Fibroblast of mammary gland (primary cell): ENCODE data around the gene IGFLR1.

ENCODE experiments used
- DNase-seq: peaks from one replicate; pipeline ENCODE4 v3.0.0-alpha.2; 2010; ENCODE audit warnings: low read depth
- H3K4me3 ChIP-seq: 2 replicates; pipeline ENCODE4 v1.5.1; 2011; ENCODE audit warnings: low read depth, mild to moderate bottlenecking, low read length, moderate library complexity; ENCODE audit not compliant: control insufficient read depth
- TF ChIP-seq, protein P1 (sequence below): conservative IDR thresholded peaks from 2 replicates; pipeline ENCODE4 v1.5.1; 2011; ENCODE audit warnings: low read depth, low read length, inconsistent platforms; ENCODE audit not compliant: control insufficient read depth, insufficient read depth

IGFLR1 gene

DNA sequence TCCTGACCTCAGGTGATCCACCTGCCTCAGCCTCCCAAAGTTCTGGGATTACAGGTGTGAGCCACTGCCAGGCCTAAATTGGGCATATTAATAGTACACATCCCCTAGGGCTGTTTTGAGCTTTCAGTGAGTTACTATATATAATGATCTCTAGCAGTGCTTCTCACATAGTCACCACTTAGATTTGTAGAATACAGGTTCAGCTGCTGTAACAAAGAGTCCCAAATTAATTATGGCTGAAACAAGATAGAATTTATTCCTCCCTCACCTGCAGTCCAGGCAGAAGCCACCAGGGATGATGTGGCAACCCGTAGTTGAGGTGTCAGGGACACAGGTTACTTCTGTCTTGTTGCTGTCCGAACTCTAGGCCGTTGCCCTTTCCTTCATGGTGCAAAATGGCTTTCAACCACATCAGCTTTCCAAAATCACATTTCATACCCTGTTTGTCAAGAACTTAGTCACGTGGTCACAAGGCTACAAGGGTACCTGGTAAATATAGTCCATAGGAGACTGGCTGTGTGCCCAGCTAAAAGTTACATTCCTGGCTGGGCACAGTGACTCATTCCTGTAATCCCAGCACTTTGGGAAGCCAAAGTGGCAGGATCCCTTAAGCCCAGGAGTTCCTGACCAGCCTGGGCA lies 18.6 kb upstream of the IGFLR1 start:
- TF ChIP-seq, protein P1, sequence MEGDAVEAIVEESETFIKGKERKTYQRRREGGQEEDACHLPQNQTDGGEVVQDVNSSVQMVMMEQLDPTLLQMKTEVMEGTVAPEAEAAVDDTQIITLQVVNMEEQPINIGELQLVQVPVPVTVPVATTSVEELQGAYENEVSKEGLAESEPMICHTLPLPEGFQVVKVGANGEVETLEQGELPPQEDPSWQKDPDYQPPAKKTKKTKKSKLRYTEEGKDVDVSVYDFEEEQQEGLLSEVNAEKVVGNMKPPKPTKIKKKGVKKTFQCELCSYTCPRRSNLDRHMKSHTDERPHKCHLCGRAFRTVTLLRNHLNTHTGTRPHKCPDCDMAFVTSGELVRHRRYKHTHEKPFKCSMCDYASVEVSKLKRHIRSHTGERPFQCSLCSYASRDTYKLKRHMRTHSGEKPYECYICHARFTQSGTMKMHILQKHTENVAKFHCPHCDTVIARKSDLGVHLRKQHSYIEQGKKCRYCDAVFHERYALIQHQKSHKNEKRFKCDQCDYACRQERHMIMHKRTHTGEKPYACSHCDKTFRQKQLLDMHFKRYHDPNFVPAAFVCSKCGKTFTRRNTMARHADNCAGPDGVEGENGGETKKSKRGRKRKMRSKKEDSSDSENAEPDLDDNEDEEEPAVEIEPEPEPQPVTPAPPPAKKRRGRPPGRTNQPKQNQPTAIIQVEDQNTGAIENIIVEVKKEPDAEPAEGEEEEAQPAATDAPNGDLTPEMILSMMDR: no peak
- H3K4me3 ChIP-seq: no peak overlapping the region
- DNase-seq: no peak

GRCh38 chr19:35759697-35760096 lies 17.4 kb upstream of the IGFLR1 start:
- no peak overlapping the region for H3K4me3 ChIP-seq
- DNase-seq: no peak
- TF ChIP-seq, protein P1: no peak

- DNase-seq: peak; percentile 100
- TF ChIP-seq, protein P1: no peak
- peak within 1 kb of the TSS; percentile 84 for H3K4me3 ChIP-seq
Measured at GRCh38 chr19:35757749-35758608, 15.7 kb upstream of the IGFLR1 start, which contains the start of gene PROSER3. PROSER3 (plus strand) TSS chr19:35758176; CDS start chr19:35758216, 40 bp downstream.

DNA sequence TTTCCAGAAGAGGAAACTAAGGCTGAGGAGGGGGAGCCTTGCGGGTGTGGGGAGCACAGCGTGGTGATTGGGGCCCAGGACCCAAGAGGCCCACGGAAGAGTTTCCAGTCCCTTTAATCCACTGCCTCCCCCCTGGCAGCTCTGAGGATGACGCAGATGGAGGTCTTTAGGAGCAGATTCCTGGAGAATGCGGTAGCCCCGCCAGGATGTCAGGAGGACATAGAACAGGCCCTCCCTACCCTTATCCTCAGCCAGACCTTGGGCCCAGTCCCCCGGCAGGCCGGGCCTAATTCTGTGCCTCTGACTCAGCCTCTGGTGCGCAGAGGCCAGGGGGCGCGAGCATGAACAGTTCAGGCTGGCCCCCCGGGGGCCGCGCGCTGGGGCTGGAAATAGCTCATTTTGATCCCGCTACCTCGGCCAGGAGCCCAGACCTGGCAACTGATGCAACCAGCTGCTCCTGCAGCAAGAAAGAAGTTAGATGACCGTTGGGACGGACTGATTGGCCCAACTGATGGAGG lies 15.0 kb upstream of the IGFLR1 start:
- TF ChIP-seq, protein P1: no peak
- peak; percentile 98 for DNase-seq
- H3K4me3 ChIP-seq: peak overlapping the region; percentile 78

GRCh38 chr19:35756377-35757230 lies 14.4 kb upstream of the IGFLR1 start, which contains the start of gene HSPB6:
HSPB6 (minus strand) TSS chr19:35757029; CDS start chr19:35757008, 21 bp downstream.
- TF ChIP-seq, protein P1: no peak
- DNase-seq: peak; percentile 84

More at GRCh38 chr19:35756377-35757230, 14.4 kb upstream of the IGFLR1 start, which contains the start of gene HSPB6:
- H3K4me3 ChIP-seq: peak within 1 kb of the TSS; percentile 78
